Lower leg skin (tissue), 4 donors: ENCODE data around the gene NKIRAS2. TPM values are rescaled to one million over a fixed set of nuclear protein-coding genes. Genes with fewer than 3 reads are reported as not detected.

Experiments
- DNase-seq, 2 donors: peaks; one replicate each; pipeline ENCODE4 v3.0.0-alpha.2; 2019; ENCODE audit warnings: low spot score in 2 of 2
- H3K4me3 ChIP-seq: fragments of 200-600 bp; sonication (generic); 2 replicates; pipeline ENCODE4 v1.5.1; 2017; ENCODE audit warnings: mild to moderate bottlenecking, low read depth; ENCODE audit not compliant: poor library complexity, severe bottlenecking
- CTCF ChIP-seq, 3 donors: fragments of 450-650 bp; IDR thresholded peaks; one replicate each; pipeline ENCODE4 v1.5.1; 2016; ENCODE audit warnings: antibody characterized with exemption in 3 of 3, mild to moderate bottlenecking in 3 of 3, moderate library complexity in 2 of 3
- POLR2A ChIP-seq, 2 donors: fragments of 450-650 bp; IDR thresholded peaks; one replicate each; pipeline ENCODE4 v1.6.1; 2016 to 2017; ENCODE audit warnings: antibody characterized with exemption in 2 of 2, mild to moderate bottlenecking in 1 of 2, moderate library complexity in 1 of 2
- WGBS, 2 donors: methylation state at CpG; one replicate each; pipeline ENCODE4 v1.1.5; 2018; 5-methylcytosine and 5-hydroxymethylcytosine counted together
- intact Hi-C: fragments of 100-400 bp; cut with DNase I; formaldehyde crosslinking; loops from one replicate; pipeline ENCODE4 v1.15.0; 2023; ENCODE audit warnings: low total_unique reads
- total RNA-seq, 4 donors: library from RNA; depleted of rRNA; stranded (reverse); fragments of >200 nt; gene quantifications; one replicate each; pipeline ENCODE4 v1.1.0, GENCODE V29; 2016

Gene NKIRAS2
- total RNA-seq, 4 donors from 2014 or later: 44.6 to 57.9 (median 52.3) TPM

DNA sequence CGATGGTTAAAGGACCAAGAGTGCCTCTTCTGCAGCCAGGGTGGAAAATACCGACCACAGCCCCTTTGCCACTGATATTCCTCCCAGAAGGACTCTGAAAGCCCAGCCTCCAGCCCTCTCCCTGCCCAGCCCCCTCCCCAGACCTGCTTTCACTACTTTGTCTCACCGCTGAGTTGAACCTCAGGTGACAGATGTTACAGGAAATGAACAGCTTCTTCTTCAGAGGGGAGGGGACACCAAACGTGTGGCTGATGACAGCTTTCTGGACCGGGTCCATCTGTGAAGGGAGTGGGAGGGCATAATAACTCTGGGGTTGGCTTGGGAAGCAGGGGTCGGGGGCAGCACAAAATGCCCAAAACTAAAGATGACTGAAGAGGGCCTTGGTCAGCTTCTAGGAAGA lies 14.2 kb downstream of the NKIRAS2 start:
- no peak for DNase-seq
- TF ChIP-seq POLR2A (IDR thresholded peaks at IDR 0.05) (no peak), CTCF (IDR thresholded peaks at IDR 0.05) (no peak)
- H3K4me3 ChIP-seq: no peak overlapping the region
- intact Hi-C loops: no loop called here
- WGBS, 2 donors: 46 to 47% methylated on average over 6 of the region's 6 CpGs

DNA sequence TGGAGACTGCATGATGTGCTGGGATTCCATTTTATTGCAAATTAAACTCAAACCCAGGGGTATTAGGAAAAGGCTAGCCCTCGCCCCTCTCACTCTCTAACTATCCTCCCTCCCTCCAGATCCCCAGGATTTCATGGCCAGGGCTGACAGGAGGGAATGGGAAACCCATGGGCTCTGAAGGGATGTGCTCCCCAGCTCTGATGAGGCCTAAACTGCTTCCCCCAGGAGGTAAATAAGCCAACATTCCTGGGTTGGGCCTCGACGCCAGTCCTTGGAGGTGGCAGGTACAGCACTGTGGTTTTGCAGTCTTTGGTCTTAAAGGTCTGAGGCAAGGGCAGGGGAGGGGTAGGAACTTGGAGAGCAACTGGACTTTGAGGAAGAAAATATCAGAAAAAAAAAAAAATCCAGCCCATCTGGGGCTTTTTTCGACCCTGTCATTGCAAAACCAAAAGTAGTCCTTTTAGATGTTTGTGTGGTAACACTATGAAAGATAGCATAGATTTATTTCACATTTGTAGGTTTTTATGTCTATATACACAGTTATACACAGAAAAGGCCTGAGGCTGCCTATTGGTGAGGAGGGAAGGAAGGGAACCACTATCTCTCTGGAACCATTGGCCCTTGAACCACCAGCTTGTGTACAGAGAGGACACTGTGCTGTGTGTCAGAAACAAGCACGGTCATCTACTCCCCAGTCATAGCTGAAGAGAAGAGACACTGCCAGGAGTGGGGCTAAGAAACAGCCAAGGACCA lies 18.5 kb downstream of the NKIRAS2 start:
- intact Hi-C loops: no loop called here
- no peak for DNase-seq
- TF ChIP-seq POLR2A (IDR thresholded peaks at IDR 0.05): no peak
- no peak for TF ChIP-seq CTCF (IDR thresholded peaks at IDR 0.05)
- WGBS, 2 donors: 76 to 78% methylated on average over 5 of the region's 5 CpGs
- no peak overlapping the region for H3K4me3 ChIP-seq

- no peak for DNase-seq
- intact Hi-C loops: no loop called here
- 76 to 79% methylated on average over 54 to 64 of the region's 77 CpGs for WGBS, 2 donors
- H3K4me3 ChIP-seq: no peak overlapping the region
- TF ChIP-seq CTCF (IDR thresholded peaks at IDR 0.05) (no peak), POLR2A (IDR thresholded peaks at IDR 0.05) (no peak)
Measured at GRCh38 chr17:42039794-42040763, 20.2 kb downstream of the NKIRAS2 start.

GRCh38 chr17:42040818-42041217 lies 20.9 kb downstream of the NKIRAS2 start:
- TF ChIP-seq CTCF (IDR thresholded peaks at IDR 0.05): no peak
- TF ChIP-seq POLR2A (IDR thresholded peaks at IDR 0.05): no peak
- H3K4me3 ChIP-seq: no peak overlapping the region
- DNase-seq: no peak
- intact Hi-C loops: no loop called here
- 92 to 94% methylated on average over 7 to 10 of the region's 10 CpGs for WGBS, 2 donors

GRCh38 chr17:42041619-42042018 lies 21.7 kb downstream of the NKIRAS2 start:
- no peak for DNase-seq
- intact Hi-C loops: no loop called here
- no peak overlapping the region for H3K4me3 ChIP-seq
- TF ChIP-seq CTCF (IDR thresholded peaks at IDR 0.05): no peak
- TF ChIP-seq POLR2A (IDR thresholded peaks at IDR 0.05): no peak
